HCT116 (cell line): ENCODE results near the gene TACC2. TPM values are rescaled to one million over a fixed set of nuclear protein-coding genes. Genes with fewer than 3 reads are reported as not detected.

Source experiments
- ATAC-seq: fragments of 200-7000 bp; cut with Tn5 transposase; 2 replicates; pipeline ENCODE4 v1.9.1; 2020; ENCODE audit warnings: mild to moderate bottlenecking, moderate library complexity
- BruUV-seq: library from RNA; stranded (reverse); fragments of 400-500 nt; replicated peaks from 2 replicates; lab custom pipeline; 2021; lab: Mats Ljungman, UMichigan
- CTCF ChIA-PET: fragments of 300-600 bp; sonication (Branson Sonifier 250); formaldehyde crosslinking; loops from one replicate; lab custom pipeline; 2021; ENCODE audit warnings: antibody characterized with exemption; lab: Charles Lee
- POLR2A ChIA-PET: fragments of 300-600, 350-600 bp; sonication (Branson Sonifier 250); formaldehyde crosslinking; loops from one replicate; lab custom pipeline; 2021; ENCODE audit warnings: antibody characterized with exemption; lab: Charles Lee
- RAD21 ChIA-PET, 2 experiments: fragments of 300-600 bp; sonication (Branson Sonifier 250); formaldehyde crosslinking; loops; one replicate each; lab custom pipeline; 2023; ENCODE audit warnings: low total read pairs in 2 of 2; ENCODE audit not compliant: uncharacterized antibody in 2 of 2, unreplicated experiment in 2 of 2, low non-redundant PET in 1 of 2; lab: Charles Lee
- DNase-seq: peaks from one replicate; pipeline ENCODE4 v3.0.0-alpha.2; 2010; ENCODE audit warnings: low read depth, low spot score
- H2AFZ ChIP-seq: fragments of 200-600 bp; shearing (Covaris generic), sonication (generic); 2 replicates; pipeline ENCODE4 v1.6.1; 2017; ENCODE audit warnings: low read depth, mixed run types, mixed read lengths, antibody characterized with exemption, low read length; ENCODE audit not compliant: poor library complexity, severe bottlenecking
- H3K27ac ChIP-seq: 2 replicates; pipeline ENCODE4 v1.5.1; 2012; ENCODE audit warnings: low read depth, low read length
- H3K27me3 ChIP-seq: fragments of 200-600 bp; sonication (generic); 2 replicates; pipeline ENCODE4 v1.6.1; 2016; ENCODE audit warnings: mixed run types, low read length, mixed read lengths; ENCODE audit not compliant: insufficient read depth
- H3K36me3 ChIP-seq, 2 experiments: fragments of 200-500 bp in 1 of 2; fragments of 200-600 bp in 1 of 2; sonication (Bioruptor generic) in 1 of 2; sonication (generic) in 1 of 2; 2 replicates each; pipeline versions ENCODE4 v1.5.1 to v1.6.1; 2014 to 2016; ENCODE audit warnings: low read length in 2 of 2, inconsistent platforms in 1 of 2, mixed read lengths in 1 of 2, mixed run types in 1 of 2; ENCODE audit not compliant: insufficient read depth in 2 of 2, control insufficient read depth in 1 of 2
- H3K4me1 ChIP-seq, 2 experiments: fragments of 200-600 bp in 1 of 2; sonication (generic) in 1 of 2; 2 replicates each; pipeline versions ENCODE4 v1.5.1 to v1.6.1; 2012 to 2017; ENCODE audit warnings: low read length in 2 of 2, inconsistent platforms in 1 of 2, mild to moderate bottlenecking in 1 of 2, mixed read lengths in 1 of 2, mixed run types in 1 of 2, moderate library complexity in 1 of 2; ENCODE audit not compliant: insufficient read depth in 2 of 2, control insufficient read depth in 1 of 2
- H3K4me2 ChIP-seq: fragments of 200-600 bp; sonication (generic); 2 replicates; pipeline ENCODE4 v1.6.1; 2017; ENCODE audit warnings: mixed run types, low read length, mixed read lengths
- H3K4me3 ChIP-seq, 2 experiments: fragments of 200-600 bp in 1 of 2; sonication (generic) in 1 of 2; replicated peaks in 1 of 2; 2 replicates each; pipeline ENCODE4 v1.5.1; 2011 to 2016; ENCODE audit warnings: low read length in 2 of 2, control low read depth in 1 of 2, low read depth in 1 of 2, mild to moderate bottlenecking in 1 of 2, mixed read lengths in 1 of 2, mixed run types in 1 of 2
- H3K79me2 ChIP-seq: fragments of 200-600 bp; sonication (generic); 2 replicates; pipeline ENCODE4 v1.6.1; 2017; ENCODE audit warnings: mild to moderate bottlenecking, mixed run types, low read length, moderate library complexity, mixed read lengths; ENCODE audit not compliant: insufficient read depth
- H3K9ac ChIP-seq: fragments of 200-600 bp; sonication (generic); 2 replicates; pipeline ENCODE4 v1.6.1; 2016; ENCODE audit warnings: low read length, mixed read lengths
- H3K9me2 ChIP-seq: fragments of 200-600 bp; sonication (generic), shearing (Covaris generic); 2 replicates; pipeline ENCODE4 v1.6.1; 2017; ENCODE audit warnings: mixed run types, mild to moderate bottlenecking, moderate library complexity; ENCODE audit not compliant: insufficient read depth
- H3K9me3 ChIP-seq, 2 experiments: fragments of 200-500 bp in 1 of 2; fragments of 200-600 bp in 1 of 2; sonication (Bioruptor generic) in 1 of 2; sonication (generic) in 1 of 2; 2 replicates each; pipeline ENCODE4 v1.6.1; 2014 to 2017; ENCODE audit warnings: low read length in 2 of 2, mixed read lengths in 2 of 2, inconsistent platforms in 1 of 2, low read depth in 1 of 2, mild to moderate bottlenecking in 1 of 2, mixed run types in 1 of 2, moderate library complexity in 1 of 2; ENCODE audit not compliant: control insufficient read depth in 1 of 2, insufficient read depth in 1 of 2
- H4K20me1 ChIP-seq: fragments of 200-600 bp; sonication (generic), shearing (Covaris generic); 2 replicates; pipeline ENCODE4 v1.6.1; 2017; ENCODE audit warnings: mixed run types, mild to moderate bottlenecking, moderate library complexity; ENCODE audit not compliant: insufficient read depth
- CBX3 ChIP-seq: IDR thresholded peaks from 2 replicates; pipeline ENCODE4 v1.6.1; 2012; ENCODE audit warnings: low read depth
- ELF1 ChIP-seq: IDR thresholded peaks from 2 replicates; pipeline ENCODE4 v1.6.1; 2012; ENCODE audit warnings: low read depth, borderline replicate concordance
- EZH2phosphoT487 ChIP-seq: fragments of 200-600 bp; IDR thresholded peaks from 2 replicates; pipeline ENCODE4 v1.6.1; 2018; ENCODE audit warnings: antibody characterized with exemption, borderline replicate concordance
- JUND ChIP-seq: IDR thresholded peaks from 2 replicates; pipeline ENCODE4 v1.6.1; 2012
- POLR2A ChIP-seq: IDR thresholded peaks from 2 replicates; pipeline ENCODE4 v1.7.0; 2011; ENCODE audit warnings: borderline replicate concordance; ENCODE audit not compliant: insufficient read depth, insufficient read length; ENCODE audit errors: extremely low read depth
- POLR2AphosphoS5 ChIP-seq: IDR thresholded peaks from 2 replicates; pipeline ENCODE4 v1.6.1; 2011; ENCODE audit warnings: mild to moderate bottlenecking, low read depth, low read length, moderate library complexity
- SP1 ChIP-seq: IDR thresholded peaks from 2 replicates; pipeline ENCODE4 v1.6.1; 2012; ENCODE audit warnings: low read depth
- TCF7L2 ChIP-seq: IDR thresholded peaks from 2 replicates; pipeline ENCODE4 v1.7.0; 2011; ENCODE audit warnings: borderline replicate concordance, inconsistent platforms; ENCODE audit not compliant: insufficient read depth, insufficient read length; ENCODE audit errors: extremely low read depth
- ZFX ChIP-seq: fragments of 450-650 bp; IDR thresholded peaks from 2 replicates; pipeline ENCODE4 v1.6.1; 2017
- ZNF274 ChIP-seq: fragments of 200-500 bp; sonication (Bioruptor generic); IDR thresholded peaks from 2 replicates; pipeline ENCODE4 v1.6.1; 2014; ENCODE audit warnings: mild to moderate bottlenecking, low read depth, low read length, inconsistent platforms
- intact Hi-C: fragments of 100-400 bp; cut with micrococcal nuclease; formaldehyde crosslinking; loops from 2 replicates; pipeline ENCODE4 v1.10.0; 2022
- total RNA-seq: library from RNA; stranded (reverse); gene quantifications from one replicate; pipeline ENCODE4 v1.2.1, GENCODE V29; 2021; ENCODE audit not compliant: unreplicated experiment
- TF ChIP-seq, protein P1 (sequence below): IDR thresholded peaks from 2 replicates; pipeline ENCODE4 v1.6.1; 2012
- TF ChIP-seq, protein P2 (sequence below): IDR thresholded peaks from 2 replicates; pipeline ENCODE4 v1.6.1; 2011; ENCODE audit warnings: mild to moderate bottlenecking, low read length, moderate library complexity; ENCODE audit not compliant: insufficient replicate concordance; ENCODE audit errors: extremely low read depth
- TF ChIP-seq, protein P3 (sequence below): IDR thresholded peaks from 2 replicates; pipeline ENCODE4 v1.6.1; 2012; ENCODE audit warnings: low read depth
- TF ChIP-seq, protein P4 (sequence below): IDR thresholded peaks from 2 replicates; pipeline ENCODE4 v1.6.1; 2012

Gene TACC2
- total RNA-seq, 1 experiment from 2014 or later: 38.6 TPM

DNA sequence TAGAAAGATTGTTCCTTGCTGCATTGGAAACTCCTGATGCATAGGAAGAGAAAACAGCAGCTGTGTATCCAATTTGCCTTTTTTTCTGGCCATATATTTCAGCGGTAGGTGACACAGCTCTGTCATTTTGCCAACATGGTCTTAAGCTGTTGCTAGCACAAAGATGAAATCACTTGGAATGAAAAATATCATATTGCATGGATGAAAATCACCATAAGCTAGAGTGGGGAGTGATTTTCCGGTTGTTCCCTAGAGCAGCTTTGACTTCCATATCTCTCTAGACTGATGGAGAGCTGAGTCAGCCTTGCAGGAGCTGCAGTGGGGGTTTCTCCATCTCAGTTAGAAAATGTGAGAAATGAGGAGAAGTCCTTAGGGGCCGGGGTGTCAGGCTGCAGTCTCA, 243.8 kb downstream of the TACC2 start:
- no peak for TF ChIP-seq CBX3
- no peak for TF ChIP-seq SP1
- TF ChIP-seq, protein P1, sequence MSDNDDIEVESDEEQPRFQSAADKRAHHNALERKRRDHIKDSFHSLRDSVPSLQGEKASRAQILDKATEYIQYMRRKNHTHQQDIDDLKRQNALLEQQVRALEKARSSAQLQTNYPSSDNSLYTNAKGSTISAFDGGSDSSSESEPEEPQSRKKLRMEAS: no peak
- TF ChIP-seq, protein P2, sequence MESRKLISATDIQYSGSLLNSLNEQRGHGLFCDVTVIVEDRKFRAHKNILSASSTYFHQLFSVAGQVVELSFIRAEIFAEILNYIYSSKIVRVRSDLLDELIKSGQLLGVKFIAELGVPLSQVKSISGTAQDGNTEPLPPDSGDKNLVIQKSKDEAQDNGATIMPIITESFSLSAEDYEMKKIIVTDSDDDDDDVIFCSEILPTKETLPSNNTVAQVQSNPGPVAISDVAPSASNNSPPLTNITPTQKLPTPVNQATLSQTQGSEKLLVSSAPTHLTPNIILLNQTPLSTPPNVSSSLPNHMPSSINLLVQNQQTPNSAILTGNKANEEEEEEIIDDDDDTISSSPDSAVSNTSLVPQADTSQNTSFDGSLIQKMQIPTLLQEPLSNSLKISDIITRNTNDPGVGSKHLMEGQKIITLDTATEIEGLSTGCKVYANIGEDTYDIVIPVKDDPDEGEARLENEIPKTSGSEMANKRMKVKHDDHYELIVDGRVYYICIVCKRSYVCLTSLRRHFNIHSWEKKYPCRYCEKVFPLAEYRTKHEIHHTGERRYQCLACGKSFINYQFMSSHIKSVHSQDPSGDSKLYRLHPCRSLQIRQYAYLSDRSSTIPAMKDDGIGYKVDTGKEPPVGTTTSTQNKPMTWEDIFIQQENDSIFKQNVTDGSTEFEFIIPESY: no peak
- TF ChIP-seq TCF7L2: no peak
- no peak for TF ChIP-seq POLR2AphosphoS5
- TF ChIP-seq ZNF274: no peak
- no peak for TF ChIP-seq JUND
- TF ChIP-seq, protein P3, sequence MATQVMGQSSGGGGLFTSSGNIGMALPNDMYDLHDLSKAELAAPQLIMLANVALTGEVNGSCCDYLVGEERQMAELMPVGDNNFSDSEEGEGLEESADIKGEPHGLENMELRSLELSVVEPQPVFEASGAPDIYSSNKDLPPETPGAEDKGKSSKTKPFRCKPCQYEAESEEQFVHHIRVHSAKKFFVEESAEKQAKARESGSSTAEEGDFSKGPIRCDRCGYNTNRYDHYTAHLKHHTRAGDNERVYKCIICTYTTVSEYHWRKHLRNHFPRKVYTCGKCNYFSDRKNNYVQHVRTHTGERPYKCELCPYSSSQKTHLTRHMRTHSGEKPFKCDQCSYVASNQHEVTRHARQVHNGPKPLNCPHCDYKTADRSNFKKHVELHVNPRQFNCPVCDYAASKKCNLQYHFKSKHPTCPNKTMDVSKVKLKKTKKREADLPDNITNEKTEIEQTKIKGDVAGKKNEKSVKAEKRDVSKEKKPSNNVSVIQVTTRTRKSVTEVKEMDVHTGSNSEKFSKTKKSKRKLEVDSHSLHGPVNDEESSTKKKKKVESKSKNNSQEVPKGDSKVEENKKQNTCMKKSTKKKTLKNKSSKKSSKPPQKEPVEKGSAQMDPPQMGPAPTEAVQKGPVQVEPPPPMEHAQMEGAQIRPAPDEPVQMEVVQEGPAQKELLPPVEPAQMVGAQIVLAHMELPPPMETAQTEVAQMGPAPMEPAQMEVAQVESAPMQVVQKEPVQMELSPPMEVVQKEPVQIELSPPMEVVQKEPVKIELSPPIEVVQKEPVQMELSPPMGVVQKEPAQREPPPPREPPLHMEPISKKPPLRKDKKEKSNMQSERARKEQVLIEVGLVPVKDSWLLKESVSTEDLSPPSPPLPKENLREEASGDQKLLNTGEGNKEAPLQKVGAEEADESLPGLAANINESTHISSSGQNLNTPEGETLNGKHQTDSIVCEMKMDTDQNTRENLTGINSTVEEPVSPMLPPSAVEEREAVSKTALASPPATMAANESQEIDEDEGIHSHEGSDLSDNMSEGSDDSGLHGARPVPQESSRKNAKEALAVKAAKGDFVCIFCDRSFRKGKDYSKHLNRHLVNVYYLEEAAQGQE: no peak
- TF ChIP-seq, protein P4, sequence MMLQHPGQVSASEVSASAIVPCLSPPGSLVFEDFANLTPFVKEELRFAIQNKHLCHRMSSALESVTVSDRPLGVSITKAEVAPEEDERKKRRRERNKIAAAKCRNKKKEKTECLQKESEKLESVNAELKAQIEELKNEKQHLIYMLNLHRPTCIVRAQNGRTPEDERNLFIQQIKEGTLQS: no peak
- no peak for TF ChIP-seq EZH2phosphoT487
- no peak for TF ChIP-seq ZFX
- TF ChIP-seq ELF1: no peak
- no peak for TF ChIP-seq POLR2A
- TF ChIP-seq, all 23 proteins: peak for 0
- no peaks in the 10 kb centered on the region for H3K79me2 ChIP-seq
- intact Hi-C loops: no loop called here
- H3K36me3 ChIP-seq: peaks cover 0 to 3% of the 10 kb centered on the region in 2 experiments; a peak in 1 of 4 replicates
- H3K9me2 ChIP-seq: no peaks in the 10 kb centered on the region
- POLR2A ChIA-PET: no interaction called here
- H3K9ac ChIP-seq: no peak overlapping the region
- BruUV-seq: no TSS peak
- H3K4me3 ChIP-seq: no peak overlapping the region
- no peaks in the 10 kb centered on the region for H3K4me1 ChIP-seq
- CTCF ChIA-PET: no interaction called here
- H3K4me2 ChIP-seq: no peak overlapping the region
- no peak for DNase-seq
- H3K27ac ChIP-seq: no peak overlapping the region
- no peaks in the 10 kb centered on the region for H4K20me1 ChIP-seq
- ATAC-seq: no peak
- H3K9me3 ChIP-seq: no peaks in the 10 kb centered on the region
- RAD21 ChIA-PET: no interaction called here
- H2AFZ ChIP-seq: no peak overlapping the region
- no peaks in the 10 kb centered on the region for H3K27me3 ChIP-seq
